Activated CD4-positive, alpha-beta T cell treated with anti-CD3 and anti-CD28 coated beads, Interleukin-2, amount 10 ng/mL, durations not matched to agents 24 days and 14 days (primary cell): ENCODE results near the gene PTGFRN. TPM values are rescaled to one million over a fixed set of nuclear protein-coding genes. Genes with fewer than 3 reads are reported as not detected.

Experiments used
- DNase-seq: peaks from one replicate; pipeline ENCODE4 v3.0.0; 2022
- H3K27ac Mint-ChIP-seq: one replicate; pipeline ENCODE4 v1.8.0; 2022; ENCODE audit warnings: mild to moderate bottlenecking, mixed read lengths
- H3K27me3 Mint-ChIP-seq: one replicate; pipeline ENCODE4 v1.8.0; 2022; ENCODE audit warnings: mixed read lengths
- H3K36me3 Mint-ChIP-seq: one replicate; pipeline ENCODE4 v1.8.0; 2022; ENCODE audit warnings: low read depth, mild to moderate bottlenecking, mixed read lengths
- H3K4me1 Mint-ChIP-seq: one replicate; pipeline ENCODE4 v1.8.0; 2021; ENCODE audit warnings: mixed read lengths
- H3K4me3 Mint-ChIP-seq: one replicate; pipeline ENCODE4 v1.8.0; 2022; ENCODE audit warnings: mild to moderate bottlenecking, moderate library complexity, mixed read lengths
- H3K9me3 Mint-ChIP-seq: one replicate; pipeline ENCODE4 v1.8.0; 2021; ENCODE audit warnings: mixed read lengths
- intact Hi-C: fragments of 100-400 bp; cut with micrococcal nuclease; formaldehyde crosslinking; loops from one replicate; pipeline ENCODE4 v1.15.1; 2023
- total RNA-seq: library from RNA; stranded (reverse); gene quantifications from 2 replicates; pipeline ENCODE4 v1.2.3, GENCODE V29; 2022

PTGFRN gene
- total RNA-seq, 1 donor from 2014 or later: 35.6 TPM

- intact Hi-C loops: loop anchor here (2.0 kb wide), 2 partner anchors 222 to 250 kb away; no protein-coding TSS in a partner anchor
- Mint-ChIP-seq H3K4me3 (peak overlapping the region; percentile 89), H3K4me1 (peaks cover 35% of the 10 kb centered on the region), H3K9me3 (no peaks in the 10 kb centered on the region), H3K27ac (peak overlapping the region; percentile 98), H3K36me3 (peaks cover 11% of the 10 kb centered on the region), H3K27me3 (no peaks in the 10 kb centered on the region)
- DNase-seq: peak; percentile 89
Observed at GRCh38 chr1:116987256-116987555, 77.5 kb downstream of the PTGFRN start.

GRCh38 chr1:116988248-116988647 is 78.5 kb downstream of the PTGFRN start:
- intact Hi-C loops: no loop called here
- no peak for DNase-seq
- Mint-ChIP-seq H3K9me3 (peaks cover 5% of the 10 kb centered on the region), H3K27ac (no peak overlapping the region), H3K4me1 (peaks cover 35% of the 10 kb centered on the region), H3K36me3 (peaks cover 11% of the 10 kb centered on the region), H3K27me3 (no peaks in the 10 kb centered on the region), H3K4me3 (no peak overlapping the region)

GRCh38 chr1:116988908-116989307 is 79.2 kb downstream of the PTGFRN start:
- H3K27me3 Mint-ChIP-seq: no peaks in the 10 kb centered on the region
- peaks cover 35% of the 10 kb centered on the region for H3K4me1 Mint-ChIP-seq
- peaks cover 12% of the 10 kb centered on the region for H3K9me3 Mint-ChIP-seq
- no peak overlapping the region for H3K4me3 Mint-ChIP-seq
- H3K27ac Mint-ChIP-seq: no peak overlapping the region
- H3K36me3 Mint-ChIP-seq: peaks cover 13% of the 10 kb centered on the region
- intact Hi-C loops: no loop called here
- no peak for DNase-seq

GRCh38 chr1:116989835-116990234 is 80.1 kb downstream of the PTGFRN start:
- H3K4me1 Mint-ChIP-seq: peaks cover 33% of the 10 kb centered on the region

GRCh38 chr1:116990612-116991151 is 81.0 kb downstream of the PTGFRN start:
- no peak for DNase-seq
- Mint-ChIP-seq H3K27ac (no peak overlapping the region), H3K36me3 (peaks cover 10% of the 10 kb centered on the region), H3K4me1 (peaks cover 33% of the 10 kb centered on the region), H3K4me3 (no peak overlapping the region), H3K27me3 (no peaks in the 10 kb centered on the region), H3K9me3 (peaks cover 18% of the 10 kb centered on the region)
- intact Hi-C loops: no loop called here

More at GRCh38 chr1:116989835-116990234, 80.1 kb downstream of the PTGFRN start:
- no peak for DNase-seq
- intact Hi-C loops: no loop called here
- peaks cover 13% of the 10 kb centered on the region for H3K9me3 Mint-ChIP-seq
- H3K4me3 Mint-ChIP-seq: no peak overlapping the region
- peaks cover 10% of the 10 kb centered on the region for H3K36me3 Mint-ChIP-seq
- H3K27ac Mint-ChIP-seq: no peak overlapping the region
- no peaks in the 10 kb centered on the region for H3K27me3 Mint-ChIP-seq

- no peak overlapping the region for H3K27ac Mint-ChIP-seq
- intact Hi-C loops: no loop called here
- no peak for DNase-seq
- H3K27me3 Mint-ChIP-seq: no peaks in the 10 kb centered on the region
- peaks cover 10% of the 10 kb centered on the region for H3K36me3 Mint-ChIP-seq
- H3K9me3 Mint-ChIP-seq: peaks cover 18% of the 10 kb centered on the region
- peaks cover 29% of the 10 kb centered on the region for H3K4me1 Mint-ChIP-seq
- no peak overlapping the region for H3K4me3 Mint-ChIP-seq
Observed at GRCh38 chr1:116991171-116991845, 81.6 kb downstream of the PTGFRN start.

GRCh38 chr1:116991918-116992317 is 82.2 kb downstream of the PTGFRN start:
- Mint-ChIP-seq H3K27ac (no peak overlapping the region), H3K27me3 (no peaks in the 10 kb centered on the region), H3K36me3 (peaks cover 10% of the 10 kb centered on the region), H3K9me3 (peaks cover 18% of the 10 kb centered on the region), H3K4me3 (no peak overlapping the region), H3K4me1 (peaks cover 23% of the 10 kb centered on the region)
- DNase-seq: no peak
- intact Hi-C loops: no loop called here

GRCh38 chr1:116993286-116993685 is 83.6 kb downstream of the PTGFRN start:
- Mint-ChIP-seq H3K4me3 (no peak overlapping the region), H3K27ac (no peak overlapping the region), H3K4me1 (peaks cover 11% of the 10 kb centered on the region), H3K36me3 (peaks cover 8% of the 10 kb centered on the region), H3K27me3 (no peaks in the 10 kb centered on the region), H3K9me3 (peaks cover 18% of the 10 kb centered on the region)
- intact Hi-C loops: no loop called here
- no peak for DNase-seq

GRCh38 chr1:116994411-116994810 is 84.7 kb downstream of the PTGFRN start:
- DNase-seq: no peak
- intact Hi-C loops: no loop called here
- Mint-ChIP-seq H3K27me3 (no peaks in the 10 kb centered on the region), H3K9me3 (peaks cover 18% of the 10 kb centered on the region), H3K4me3 (no peak overlapping the region), H3K36me3 (peaks cover 8% of the 10 kb centered on the region), H3K4me1 (peaks cover 8% of the 10 kb centered on the region), H3K27ac (no peak overlapping the region)

GRCh38 chr1:116997066-116997465 is 87.3 kb downstream of the PTGFRN start:
- no peaks in the 10 kb centered on the region for H3K27me3 Mint-ChIP-seq
- no peak overlapping the region for H3K27ac Mint-ChIP-seq
- peaks cover 16% of the 10 kb centered on the region for H3K4me1 Mint-ChIP-seq
- intact Hi-C loops: no loop called here
- H3K4me3 Mint-ChIP-seq: no peak overlapping the region
- peaks cover 2% of the 10 kb centered on the region for H3K36me3 Mint-ChIP-seq
- no peak for DNase-seq
- peaks cover 18% of the 10 kb centered on the region for H3K9me3 Mint-ChIP-seq

- Mint-ChIP-seq H3K27me3 (no peaks in the 10 kb centered on the region), H3K36me3 (peaks cover 4% of the 10 kb centered on the region), H3K27ac (no peak overlapping the region), H3K4me1 (peaks cover 19% of the 10 kb centered on the region), H3K9me3 (peaks cover 18% of the 10 kb centered on the region), H3K4me3 (no peak overlapping the region)
- intact Hi-C loops: no loop called here
- no peak for DNase-seq
Observed at GRCh38 chr1:116997636-116998035, 87.9 kb downstream of the PTGFRN start.

GRCh38 chr1:116999596-116999995 is 89.9 kb downstream of the PTGFRN start:
- Mint-ChIP-seq H3K27me3 (no peaks in the 10 kb centered on the region), H3K4me1 (peaks cover 24% of the 10 kb centered on the region), H3K9me3 (peaks cover 5% of the 10 kb centered on the region), H3K36me3 (peaks cover 4% of the 10 kb centered on the region), H3K4me3 (no peak overlapping the region), H3K27ac (no peak overlapping the region)
- DNase-seq: no peak
- intact Hi-C loops: no loop called here

- peaks cover 4% of the 10 kb centered on the region for H3K36me3 Mint-ChIP-seq
- H3K4me1 Mint-ChIP-seq: peaks cover 25% of the 10 kb centered on the region
- no peak overlapping the region for H3K4me3 Mint-ChIP-seq
- H3K9me3 Mint-ChIP-seq: peaks cover 5% of the 10 kb centered on the region
- H3K27ac Mint-ChIP-seq: no peak overlapping the region
- H3K27me3 Mint-ChIP-seq: no peaks in the 10 kb centered on the region
- intact Hi-C loops: loop anchor here (5.0 kb wide), 3 partner anchors 58 to 428 kb away; partner anchors contain the start of gene CD58
- no peak for DNase-seq
Observed at GRCh38 chr1:117000142-117000541, 90.4 kb downstream of the PTGFRN start.

GRCh38 chr1:117001254-117001927 is 91.7 kb downstream of the PTGFRN start, which contains the start of gene CD101:
CD101 (plus strand) TSS chr1:117001760; CDS start chr1:117001818, 58 bp downstream.
- Mint-ChIP-seq H3K4me1 (peaks cover 29% of the 10 kb centered on the region), H3K9me3 (peaks cover 4% of the 10 kb centered on the region), H3K27ac (peak within 1 kb of the TSS; percentile 66), H3K27me3 (peaks cover under 1% of the 10 kb centered on the region), H3K36me3 (peaks cover 4% of the 10 kb centered on the region), H3K4me3 (peak within 1 kb of the TSS; percentile 11)
- peak; percentile 70 for DNase-seq
- intact Hi-C loops: loop anchor here (1.0 to 5.0 kb wide), 5 partner anchors 48 to 429 kb away; partner anchors contain the start of gene CD58
